Mesodermal cell (in vitro differentiated cells): ENCODE data around the gene ATPAF1. TPM values are rescaled to one million over a fixed set of nuclear protein-coding genes. Genes with fewer than 3 reads are reported as not detected.
"Not testable (repeated sequence)": the region's sequence is repeated elsewhere in the genome, so short reads cannot be mapped to it uniquely, and the experiment has no call there.

Experiments
- H3K27ac ChIP-seq: 2 replicates; pipeline ENCODE4 v1.7.0; 2013; ENCODE audit warnings: mild to moderate bottlenecking, low read depth, low read length, moderate library complexity; ENCODE audit not compliant: severe bottlenecking
- H3K36me3 ChIP-seq: 2 replicates; pipeline ENCODE4 v1.7.1; 2013; ENCODE audit warnings: mild to moderate bottlenecking, low read length, moderate library complexity; ENCODE audit not compliant: control insufficient read depth, insufficient read depth
- H3K4me1 ChIP-seq: one replicate; pipeline ENCODE4 v1.7.1; 2013; ENCODE audit warnings: mild to moderate bottlenecking, low read length; ENCODE audit not compliant: insufficient read depth, control insufficient read depth, poor library complexity, severe bottlenecking
- H3K4me3 ChIP-seq: 2 replicates; pipeline ENCODE4 v1.7.0; 2013; ENCODE audit warnings: low read length, control low read depth, mild to moderate bottlenecking; ENCODE audit not compliant: insufficient read depth, poor library complexity, severe bottlenecking; ENCODE audit errors: extremely low read depth
- H3K9me3 ChIP-seq: 2 replicates; pipeline ENCODE4 v1.7.1; 2013; ENCODE audit warnings: mild to moderate bottlenecking, low read length, moderate library complexity; ENCODE audit not compliant: control insufficient read depth
- WGBS, 2 experiments: methylation state at CpG; one replicate each; pipeline ENCODE4 v1.1.5; 2013; ENCODE audit warnings: missing lambda C conversion rate in 2 of 2; ENCODE audit not compliant: insufficient coverage in 2 of 2; 5-methylcytosine and 5-hydroxymethylcytosine counted together
- polyA plus RNA-seq, 2 experiments: library from polyadenylated mRNA; stranded (reverse); fragments of 50-300 nt; gene quantifications; one replicate each; pipeline ENCODE4 v1.2.3, GENCODE V29; 2013

The ATPAF1 gene, protein sequence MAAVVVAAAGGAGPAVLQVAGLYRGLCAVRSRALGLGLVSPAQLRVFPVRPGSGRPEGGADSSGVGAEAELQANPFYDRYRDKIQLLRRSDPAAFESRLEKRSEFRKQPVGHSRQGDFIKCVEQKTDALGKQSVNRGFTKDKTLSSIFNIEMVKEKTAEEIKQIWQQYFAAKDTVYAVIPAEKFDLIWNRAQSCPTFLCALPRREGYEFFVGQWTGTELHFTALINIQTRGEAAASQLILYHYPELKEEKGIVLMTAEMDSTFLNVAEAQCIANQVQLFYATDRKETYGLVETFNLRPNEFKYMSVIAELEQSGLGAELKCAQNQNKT
- 37.7 TPM for polyA plus RNA-seq (2013, experiment 1 of 2)
- 44.5 TPM for polyA plus RNA-seq (2013, experiment 2 of 2)

DNA sequence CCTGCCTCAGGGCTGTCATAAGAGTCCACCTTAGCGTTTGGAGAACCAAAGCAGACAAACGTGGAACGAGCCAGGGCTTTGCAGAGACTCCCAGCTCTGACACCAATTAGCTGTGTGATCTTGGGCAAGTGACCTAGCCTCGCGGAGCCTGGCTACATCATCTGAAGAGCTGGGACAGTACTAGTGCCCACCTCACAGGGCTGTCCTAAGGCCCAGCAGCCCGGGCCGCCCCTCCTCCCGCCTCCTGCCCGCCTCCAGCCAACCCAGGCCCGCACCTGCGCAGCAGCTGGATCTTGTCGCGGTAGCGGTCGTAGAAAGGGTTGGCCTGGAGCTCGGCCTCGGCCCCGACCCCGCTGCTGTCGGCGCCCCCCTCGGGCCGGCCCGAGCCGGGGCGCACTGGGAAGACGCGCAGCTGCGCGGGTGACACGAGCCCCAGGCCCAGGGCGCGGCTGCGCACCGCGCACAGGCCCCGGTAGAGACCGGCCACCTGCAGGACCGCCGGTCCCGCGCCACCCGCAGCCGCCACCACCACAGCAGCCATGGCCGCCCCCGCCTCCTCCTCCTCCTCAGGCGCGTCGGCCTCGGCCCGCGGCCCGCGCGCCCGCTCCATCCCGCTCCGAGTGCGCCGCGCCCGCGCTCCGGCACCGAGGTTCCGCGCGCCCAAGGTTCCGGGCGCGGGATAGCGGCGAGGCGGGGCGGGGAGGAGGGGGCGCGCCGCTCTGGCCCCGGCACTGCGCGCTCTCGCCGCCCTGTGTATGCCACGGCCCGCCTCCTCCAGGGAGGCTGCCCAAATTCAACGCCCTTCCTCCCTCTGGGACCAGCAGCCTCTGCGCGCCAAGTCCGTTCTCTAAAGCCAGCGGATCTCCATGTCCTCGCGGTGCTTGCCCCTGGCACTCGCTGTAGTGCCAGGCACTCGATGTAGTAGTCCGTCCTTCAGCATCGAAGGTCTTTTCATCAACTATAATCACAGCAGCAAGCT is at the start of gene ATPAF1:
Gene ATPAF1, minus strand, starts transcription at position 583 of the 979 bp plus-strand sequence. Its CDS starts 42 bp downstream, at position 541.
- no peaks in the 10 kb centered on the region for H3K9me3 ChIP-seq
- peaks cover 10% of the 10 kb centered on the region for H3K4me1 ChIP-seq
- peaks cover 17% of the 10 kb centered on the region for H3K36me3 ChIP-seq
- peak within 1 kb of the TSS; percentile 41 for H3K27ac ChIP-seq
- peak within 1 kb of the TSS; percentile 71 for H3K4me3 ChIP-seq
- 4 to 5% methylated on average over 69 to 78 of the region's 96 CpGs for WGBS, 2 experiments

DNA sequence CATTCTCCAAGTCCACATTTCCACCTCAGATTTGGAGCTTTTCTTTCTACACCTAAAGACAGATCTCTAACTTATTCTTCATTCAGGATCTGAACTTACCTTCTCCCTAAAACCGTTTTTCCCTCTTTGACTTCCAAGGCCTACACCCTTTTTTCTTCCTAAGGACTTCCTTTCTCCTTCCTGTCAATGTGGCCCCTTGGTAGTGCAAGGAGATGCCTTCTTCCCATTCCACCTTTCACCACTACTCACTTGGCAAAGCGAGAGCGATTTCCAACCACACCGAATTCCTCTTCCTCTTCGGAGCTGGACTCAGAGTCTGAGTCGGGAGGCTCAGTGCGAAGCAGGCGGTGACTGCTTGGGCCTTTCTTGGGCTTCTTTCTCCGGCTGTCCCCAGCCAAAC is 49.5 kb upstream of the ATPAF1 start:
- Histone ChIP-seq H3K27ac (no peak overlapping the region), H3K36me3 (peaks cover 48% of the 10 kb centered on the region), H3K4me1 (peaks cover 15% of the 10 kb centered on the region), H3K9me3 (no peaks in the 10 kb centered on the region), H3K4me3 (peak overlapping the region; percentile 92)
- 78 to 88% methylated on average over 8 to 9 of the region's 9 CpGs for WGBS, 2 experiments

DNA sequence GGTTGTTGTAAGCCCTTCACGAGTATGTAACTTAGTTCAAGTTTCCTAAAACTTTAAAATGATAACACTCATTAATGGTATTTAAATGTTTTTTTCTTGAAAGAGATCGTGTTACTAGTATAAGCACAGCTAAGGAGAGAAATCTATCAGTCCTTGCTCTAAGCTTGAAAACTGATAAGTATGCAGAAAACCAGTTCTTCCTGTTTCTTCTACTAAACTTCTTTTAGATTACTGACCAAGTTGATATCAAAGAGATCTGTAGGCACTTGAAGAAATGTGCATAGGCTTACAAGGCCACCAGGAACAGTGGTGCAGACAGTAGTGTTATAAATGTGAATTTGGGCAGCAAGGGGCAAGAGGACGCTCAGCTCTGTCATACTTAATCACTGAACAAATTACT is 46.8 kb upstream of the ATPAF1 start:
- H3K9me3 ChIP-seq: no peaks in the 10 kb centered on the region
- peaks cover 15% of the 10 kb centered on the region for H3K4me1 ChIP-seq
- no CpG with 5 or more reads among the region's 3 CpGs for WGBS, 2 experiments
- H3K27ac ChIP-seq: no peak overlapping the region
- H3K36me3 ChIP-seq: peaks cover 71% of the 10 kb centered on the region
- H3K4me3 ChIP-seq: no peak overlapping the region

DNA sequence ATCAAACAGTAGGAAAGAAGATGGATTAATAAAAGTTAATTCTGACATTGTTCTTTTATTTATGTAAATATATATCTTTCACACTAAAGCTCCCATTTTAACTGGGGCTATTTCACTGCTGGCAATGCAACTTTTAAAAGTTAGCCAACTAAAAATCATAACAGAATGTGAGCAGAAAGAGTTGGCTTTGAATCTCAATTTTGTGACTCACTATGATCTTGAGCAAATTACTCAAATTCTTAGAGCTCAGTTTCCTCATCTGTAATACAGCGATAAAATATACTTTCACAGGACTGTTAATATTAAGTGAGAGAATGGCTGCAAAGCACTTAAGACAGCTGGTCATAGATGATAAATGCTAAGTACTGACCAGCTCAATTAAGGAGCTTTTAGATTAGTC is 40.0 kb upstream of the ATPAF1 start:
- Histone ChIP-seq H3K36me3 (peaks cover 87% of the 10 kb centered on the region), H3K4me3 (no peak overlapping the region), H3K4me1 (no peaks in the 10 kb centered on the region), H3K27ac (no peak overlapping the region), H3K9me3 (no peaks in the 10 kb centered on the region)
- WGBS, 2 experiments: no CpG with 5 or more reads among the region's 1 CpG

DNA sequence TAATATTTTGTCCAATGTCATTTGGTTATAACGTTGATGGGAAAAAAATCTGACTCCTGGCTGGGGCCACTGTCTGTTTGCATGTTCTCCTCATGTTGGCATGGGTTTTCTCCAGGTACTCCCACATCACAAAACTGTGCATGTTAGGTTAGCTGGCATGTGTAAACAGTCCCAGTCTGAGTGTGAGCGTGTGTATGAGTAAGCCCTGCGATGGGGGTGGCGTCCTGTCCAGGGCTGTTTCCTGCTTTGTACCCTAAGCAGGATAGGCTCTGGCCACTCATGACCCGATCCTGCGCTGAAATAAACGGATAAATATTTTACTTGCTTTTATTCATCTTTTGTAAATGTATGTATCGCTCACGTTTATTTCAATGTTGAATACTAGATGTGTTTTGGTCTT is 37.2 kb upstream of the ATPAF1 start:
- WGBS, 2 experiments: 91 to 94% methylated on average over 5 to 9 of the region's 9 CpGs
- peaks cover 85% of the 10 kb centered on the region for H3K36me3 ChIP-seq
- H3K27ac ChIP-seq: no peak overlapping the region
- no peaks in the 10 kb centered on the region for H3K4me1 ChIP-seq
- H3K9me3 ChIP-seq: no peaks in the 10 kb centered on the region
- H3K4me3 ChIP-seq: no peak overlapping the region

DNA sequence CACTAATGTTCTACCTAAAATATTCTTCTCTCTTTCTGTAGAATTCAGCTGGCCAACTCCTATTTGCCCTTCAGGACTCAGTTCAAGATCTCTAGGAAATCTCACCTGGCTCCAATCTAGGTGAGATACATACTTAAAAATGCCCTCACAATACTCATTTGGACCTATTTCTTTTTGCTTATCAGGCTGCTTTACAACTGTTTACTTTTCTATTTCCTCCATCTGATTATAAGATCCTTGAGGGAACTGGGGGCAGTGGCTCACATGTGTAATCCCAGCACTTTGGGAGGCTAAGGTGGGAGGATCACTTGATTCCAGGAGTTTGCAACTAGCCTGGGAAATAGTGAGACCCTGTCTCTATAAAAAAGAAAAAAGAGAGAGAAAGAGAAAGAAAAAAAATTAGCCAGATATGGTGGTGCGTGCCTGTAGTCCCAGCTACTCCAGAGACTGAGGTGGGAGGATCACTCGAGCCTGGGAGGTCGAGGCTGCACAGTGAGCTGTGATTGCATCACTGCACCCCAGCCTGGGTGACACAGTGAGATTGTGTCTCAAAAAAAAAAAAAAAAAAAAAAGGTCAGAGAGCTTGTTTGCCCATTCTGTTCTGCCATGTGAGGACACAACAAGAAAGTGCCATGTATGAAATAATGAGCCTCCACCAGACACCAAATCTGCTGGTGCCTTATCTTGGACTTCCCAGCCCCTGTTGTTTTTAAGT is 35.9 kb upstream of the ATPAF1 start:
- Histone ChIP-seq H3K4me3 (no peak overlapping the region), H3K9me3 (no peaks in the 10 kb centered on the region), H3K36me3 (peaks cover 75% of the 10 kb centered on the region), H3K27ac (no peak overlapping the region), H3K4me1 (no peaks in the 10 kb centered on the region)
- WGBS, 2 experiments: 96 to 100% methylated on average over 1 to 3 of the region's 3 CpGs

DNA sequence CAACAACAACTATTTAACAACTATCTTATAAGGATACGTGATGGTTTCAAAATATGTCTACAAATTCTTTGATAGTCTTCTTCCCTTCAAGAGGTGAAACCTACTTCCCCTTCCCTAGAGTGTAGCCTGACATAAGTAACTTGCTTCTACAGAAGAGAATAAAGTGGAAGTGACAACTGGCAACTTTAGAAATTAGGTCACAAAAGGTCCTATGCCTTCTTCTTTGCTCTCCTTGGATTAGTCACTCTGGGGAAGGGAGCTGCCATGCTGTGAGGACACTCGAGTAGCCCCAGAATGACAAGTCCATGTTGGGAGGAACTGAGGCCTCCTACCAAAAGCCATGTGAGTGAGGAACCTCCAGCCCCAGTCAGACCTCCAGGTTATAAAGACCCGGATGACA is 31.5 kb upstream of the ATPAF1 start:
- H3K9me3 ChIP-seq: no peaks in the 10 kb centered on the region
- no peak overlapping the region for H3K27ac ChIP-seq
- peaks cover 68% of the 10 kb centered on the region for H3K36me3 ChIP-seq
- H3K4me3 ChIP-seq: no peak overlapping the region
- WGBS, 2 experiments: 41 to 67% methylated on average over 1 to 2 of the region's 3 CpGs
- H3K4me1 ChIP-seq: no peaks in the 10 kb centered on the region

DNA sequence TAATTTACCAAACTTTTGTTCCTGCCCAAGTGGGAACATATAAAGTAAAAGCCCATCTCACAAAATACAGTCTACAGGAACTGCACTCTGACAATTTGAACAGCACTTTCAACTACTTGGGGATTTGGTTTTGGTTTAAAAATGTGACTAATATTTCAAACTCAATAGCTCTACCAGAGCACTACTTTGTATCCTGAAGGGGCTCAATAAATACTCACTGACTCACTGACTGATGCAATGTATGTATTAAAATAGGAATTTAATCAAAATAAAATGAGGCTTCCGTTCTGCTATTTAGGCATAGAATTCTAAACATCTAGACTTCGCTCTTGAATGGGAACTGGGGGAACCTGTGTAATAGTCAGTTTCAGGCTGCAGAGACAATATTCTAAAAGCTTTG is 28.9 kb upstream of the ATPAF1 start:
- peaks cover 55% of the 10 kb centered on the region for H3K36me3 ChIP-seq
- H3K27ac ChIP-seq: no peak overlapping the region
- no peak overlapping the region for H3K4me3 ChIP-seq
- H3K9me3 ChIP-seq: no peaks in the 10 kb centered on the region
- no peaks in the 10 kb centered on the region for H3K4me1 ChIP-seq
- 90 to 100% methylated on average over 2 of the region's 2 CpGs for WGBS, 2 experiments

DNA sequence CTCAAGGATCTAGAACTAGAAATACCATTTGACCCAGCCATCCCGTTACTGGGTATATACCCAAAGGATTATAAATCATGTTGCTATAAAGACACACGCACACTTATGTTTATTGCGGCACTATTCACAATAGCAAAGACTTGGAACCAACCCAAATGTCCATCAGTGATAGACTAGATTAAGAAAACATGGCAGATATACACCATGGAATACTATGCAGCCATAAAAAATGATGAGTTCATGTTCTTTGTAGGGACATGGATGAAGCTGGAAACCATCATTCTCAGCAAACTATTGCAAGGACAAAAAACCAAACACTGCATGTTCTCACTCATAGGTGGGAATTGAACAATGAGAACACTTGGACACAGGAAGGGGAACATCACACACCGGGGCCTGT is 26.5 kb upstream of the ATPAF1 start:
- H3K27ac ChIP-seq, H3K9me3 ChIP-seq, H3K4me1 ChIP-seq, H3K4me3 ChIP-seq: not testable (repeated sequence)
- WGBS, 2 experiments: no CpG with 5 or more reads among the region's 4 CpGs
- peaks cover 66% of the 10 kb centered on the region for H3K36me3 ChIP-seq
